Right lobe of liver (tissue), 6 donors: ENCODE measurements around the gene LINC00237. TPM values are rescaled to one million over a fixed set of nuclear protein-coding genes. Genes with fewer than 3 reads are reported as not detected.

Source experiments
- ATAC-seq, 4 donors: fragments of 200-7000 bp; cut with Tn5 transposase; one replicate each; pipeline ENCODE4 v1.9.1; 2020; ENCODE audit warnings: mild to moderate bottlenecking in 4 of 4, moderate library complexity in 4 of 4
- DNase-seq, 3 donors: peaks; one replicate each; pipeline ENCODE4 v3.0.0-alpha.2; 2020
- H3K27ac ChIP-seq, 3 donors: fragments of 200-600 bp; one replicate each; pipeline ENCODE4 v1.8.0; 2022
- H3K27me3 ChIP-seq, 2 donors: fragments of 200-600 bp; one replicate each; pipeline ENCODE4 v1.8.0; 2022
- H3K36me3 ChIP-seq, 4 donors: fragments of 200-600 bp; sonication (generic) in 1 of 4; one replicate each; pipeline versions ENCODE4 v1.5.1 to v1.8.0; 2017 to 2022; ENCODE audit warnings: control low read depth in 1 of 4
- H3K4me1 ChIP-seq, 4 donors: fragments of 200-600 bp; sonication (generic) in 1 of 4; one replicate each; pipeline versions ENCODE4 v1.5.1 to v1.8.0; 2017 to 2022; ENCODE audit warnings: control low read depth in 1 of 4
- H3K4me3 ChIP-seq, 3 donors: fragments of 200-600 bp; one replicate each; pipeline ENCODE4 v1.8.0; 2022
- H3K9me3 ChIP-seq, 4 donors: fragments of 200-600 bp; sonication (generic) in 1 of 4; one replicate each; pipeline versions ENCODE4 v1.5.1 to v1.8.0; 2017 to 2022; ENCODE audit warnings: control low read depth in 1 of 4
- POLR2A ChIP-seq: fragments of 450-650 bp; IDR thresholded peaks from one replicate; pipeline ENCODE4 v1.6.1; 2017; ENCODE audit warnings: antibody characterized with exemption, mild to moderate bottlenecking
- WGBS: methylation state at CpG from one replicate; pipeline ENCODE4 v1.1.6; 2018; ENCODE audit warnings: low coverage, low lambda C conversion rate; ENCODE audit not compliant: insufficient coverage; ENCODE audit errors: missing lambda C conversion rate; 5-methylcytosine and 5-hydroxymethylcytosine counted together
- intact Hi-C, 2 donors: fragments of 100-400 bp; cut with DNase I; formaldehyde crosslinking; loops; one replicate each; pipeline versions ENCODE4 v1.11.2 to v1.14.1; 2022
- total RNA-seq, 6 experiments: library from RNA; depleted of rRNA in 2 of 6; stranded (reverse); fragments of >200 nt in 2 of 6; fragmentation: NEBNext Ultra II Directional in 3 of 6; extraction: Animal tissue kit (Norgen Biotek cat#: 25700) in 3 of 6; gene quantifications; one replicate each; pipeline versions ENCODE4 v1.1.0 to v1.2.4, GENCODE V29; 2016 to 2023
- TF ChIP-seq, protein P1 (sequence below), 4 donors: fragments of 200-600 bp in 3 of 4; fragments of 450-650 bp in 1 of 4; IDR thresholded peaks; one replicate each; pipeline versions ENCODE4 v1.5.1 to v1.8.0; 2016 to 2022; ENCODE audit warnings: antibody characterized with exemption in 4 of 4, mild to moderate bottlenecking in 2 of 4
- donor health status: DM: no; HTN: yes; CAD: no.
- donor health status: DM: no; HTN: no; CAD: no.
- donor health status: DM: no; HTN: no; CAD: no.
- donor health status: DM: no; HTN: yes; CAD: no.
- donor health status: DM: no; HTN: yes; CAD: no.

Gene LINC00237
- total RNA-seq, 6 experiments from 2014 or later: not detected

- H3K36me3 ChIP-seq: no peaks in the 10 kb centered on the region
- DNase-seq (no peak), ATAC-seq (no peak)
- no peak overlapping the region for H3K27ac ChIP-seq
- no peaks in the 10 kb centered on the region for H3K4me1 ChIP-seq
- H3K27me3 ChIP-seq: no peaks in the 10 kb centered on the region
- H3K9me3 ChIP-seq: no peaks in the 10 kb centered on the region
- intact Hi-C loops: no loop called here
- no peak overlapping the region for H3K4me3 ChIP-seq
- WGBS: 82% methylated on average over 3 of the region's 9 CpGs
- TF ChIP-seq, protein P1, sequence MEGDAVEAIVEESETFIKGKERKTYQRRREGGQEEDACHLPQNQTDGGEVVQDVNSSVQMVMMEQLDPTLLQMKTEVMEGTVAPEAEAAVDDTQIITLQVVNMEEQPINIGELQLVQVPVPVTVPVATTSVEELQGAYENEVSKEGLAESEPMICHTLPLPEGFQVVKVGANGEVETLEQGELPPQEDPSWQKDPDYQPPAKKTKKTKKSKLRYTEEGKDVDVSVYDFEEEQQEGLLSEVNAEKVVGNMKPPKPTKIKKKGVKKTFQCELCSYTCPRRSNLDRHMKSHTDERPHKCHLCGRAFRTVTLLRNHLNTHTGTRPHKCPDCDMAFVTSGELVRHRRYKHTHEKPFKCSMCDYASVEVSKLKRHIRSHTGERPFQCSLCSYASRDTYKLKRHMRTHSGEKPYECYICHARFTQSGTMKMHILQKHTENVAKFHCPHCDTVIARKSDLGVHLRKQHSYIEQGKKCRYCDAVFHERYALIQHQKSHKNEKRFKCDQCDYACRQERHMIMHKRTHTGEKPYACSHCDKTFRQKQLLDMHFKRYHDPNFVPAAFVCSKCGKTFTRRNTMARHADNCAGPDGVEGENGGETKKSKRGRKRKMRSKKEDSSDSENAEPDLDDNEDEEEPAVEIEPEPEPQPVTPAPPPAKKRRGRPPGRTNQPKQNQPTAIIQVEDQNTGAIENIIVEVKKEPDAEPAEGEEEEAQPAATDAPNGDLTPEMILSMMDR (IDR thresholded peaks at IDR 0.05): no peak
- TF ChIP-seq POLR2A: no peak
Measured at GRCh38 chr20:21149344-21149743, 43.2 kb upstream of the LINC00237 start.

DNA sequence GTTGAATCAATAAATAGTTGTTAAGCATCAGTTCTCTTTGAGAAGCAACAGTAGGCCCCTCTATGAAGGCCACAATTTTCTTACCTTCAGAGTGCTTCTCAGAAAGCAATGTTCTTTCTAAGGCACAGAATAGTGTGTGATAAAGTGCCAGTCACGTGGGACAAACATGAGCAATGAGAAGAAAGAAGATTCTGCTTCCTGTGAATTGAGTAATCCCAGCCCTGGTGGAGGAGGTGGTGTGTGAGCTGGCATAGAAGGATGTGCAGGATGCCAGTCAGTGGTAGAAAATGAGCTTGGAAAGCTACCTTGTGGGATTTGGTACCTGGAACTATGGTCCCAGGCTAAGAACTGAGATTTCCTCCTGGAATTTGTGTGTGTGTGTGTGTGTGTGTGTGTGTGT, 41.4 kb upstream of the LINC00237 start:
- 54% methylated on average over 1 of the region's 1 CpG for WGBS
- DNase-seq: no peak
- TF ChIP-seq, protein P1 (IDR thresholded peaks at IDR 0.05): no peak
- TF ChIP-seq POLR2A: no peak
- no peak overlapping the region for H3K4me3 ChIP-seq
- no peak overlapping the region for H3K27ac ChIP-seq
- no peaks in the 10 kb centered on the region for H3K9me3 ChIP-seq
- H3K36me3 ChIP-seq: no peaks in the 10 kb centered on the region
- no peaks in the 10 kb centered on the region for H3K27me3 ChIP-seq
- intact Hi-C loops: no loop called here
- no peaks in the 10 kb centered on the region for H3K4me1 ChIP-seq
- no peak for ATAC-seq

DNA sequence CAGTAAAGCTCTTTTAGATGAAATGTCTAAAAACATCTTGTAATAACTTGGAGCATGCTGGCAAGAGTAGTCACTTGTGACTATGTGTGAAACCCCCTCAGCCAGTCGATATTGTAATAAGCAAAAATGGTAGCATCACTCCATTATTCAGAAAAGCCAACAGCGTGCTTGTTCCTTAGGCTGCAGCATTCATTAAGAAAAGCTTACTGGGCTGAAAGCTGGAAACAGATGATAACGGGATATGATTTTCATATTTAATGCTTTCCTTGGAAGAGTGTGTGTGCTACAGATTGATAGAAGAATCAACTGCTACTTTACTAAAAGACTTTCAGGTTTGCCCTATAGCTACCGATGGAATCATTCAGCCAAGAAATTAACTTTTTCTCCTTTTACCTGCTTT, 40.1 kb upstream of the LINC00237 start:
- Histone ChIP-seq H3K36me3 (no peaks in the 10 kb centered on the region), H3K27ac (no peak overlapping the region), H3K9me3 (no peaks in the 10 kb centered on the region), H3K4me3 (no peak overlapping the region), H3K4me1 (no peaks in the 10 kb centered on the region), H3K27me3 (no peaks in the 10 kb centered on the region)
- ATAC-seq (no peak), DNase-seq (no peak)
- TF ChIP-seq, protein P1 (IDR thresholded peaks at IDR 0.05): no peak
- TF ChIP-seq POLR2A: no peak
- WGBS: 74% methylated on average over 4 of the region's 4 CpGs
- intact Hi-C loops: no loop called here

DNA sequence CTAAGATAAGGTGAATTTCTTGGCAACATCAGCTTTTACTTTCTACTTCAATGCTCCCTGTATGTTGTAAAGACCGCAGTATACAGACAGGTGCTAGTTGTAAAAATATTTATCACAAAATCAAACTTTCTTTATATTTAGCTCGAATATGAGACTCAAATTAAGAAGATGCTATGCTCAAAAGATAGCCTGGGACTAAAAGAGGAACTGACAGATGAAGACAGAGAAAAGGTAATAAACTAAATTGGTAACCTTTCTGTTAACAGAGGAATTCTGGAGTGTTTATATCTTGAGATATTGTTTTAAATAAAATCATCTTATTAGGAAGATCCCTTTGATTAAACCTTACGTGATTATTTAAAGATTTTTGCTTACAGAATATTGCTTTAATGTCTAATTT, 39.3 kb upstream of the LINC00237 start:
- Histone ChIP-seq H3K36me3 (no peaks in the 10 kb centered on the region), H3K27ac (no peak overlapping the region), H3K27me3 (no peaks in the 10 kb centered on the region), H3K4me1 (no peaks in the 10 kb centered on the region), H3K9me3 (no peaks in the 10 kb centered on the region), H3K4me3 (no peak overlapping the region)
- 83% methylated on average over 3 of the region's 3 CpGs for WGBS
- DNase-seq: no peak
- TF ChIP-seq POLR2A: no peak
- TF ChIP-seq, protein P1 (IDR thresholded peaks at IDR 0.05): no peak
- ATAC-seq: no peak
- intact Hi-C loops: no loop called here
